Measurements from ENCODE around the gene CYYR1.
"Not testable (repeated sequence)": the region's sequence is repeated elsewhere in the genome, so short reads cannot be mapped to it uniquely, and the experiment has no call there.

Gene CYYR1

DNA sequence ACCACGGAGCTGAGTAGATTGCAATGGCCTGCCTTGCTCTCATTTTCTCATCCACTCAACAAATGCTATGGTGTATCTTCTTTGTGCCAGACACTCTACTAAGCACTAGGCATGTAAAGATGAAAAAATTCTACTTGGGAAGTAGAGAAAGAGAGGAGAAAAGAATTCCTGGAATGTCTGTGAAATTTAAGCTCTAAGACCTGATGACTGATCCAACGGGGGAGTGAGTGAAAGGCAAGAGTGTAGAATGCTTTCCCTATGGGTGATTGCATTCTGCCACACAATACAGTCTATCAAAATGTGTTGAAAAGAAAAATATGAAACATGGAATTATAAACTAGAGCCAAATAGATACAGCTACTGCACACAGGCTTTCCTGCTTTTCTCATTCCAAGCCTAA lies 82.3 kb downstream of the CYYR1 start:
- no peak overlapping the region for H3K4me3 Mint-ChIP-seq
- no peak overlapping the region for H3K27ac Mint-ChIP-seq
- ATAC-seq (no peak), DNase-seq (no peak)
- no peaks in the 10 kb centered on the region for H3K27me3 Mint-ChIP-seq
- no peaks in the 10 kb centered on the region for H3K36me3 Mint-ChIP-seq (ENCODE audit: low read depth)
- no peaks in the 10 kb centered on the region for H3K9me3 Mint-ChIP-seq
- H3K4me1 Mint-ChIP-seq = no peaks in the 10 kb centered on the region

DNA sequence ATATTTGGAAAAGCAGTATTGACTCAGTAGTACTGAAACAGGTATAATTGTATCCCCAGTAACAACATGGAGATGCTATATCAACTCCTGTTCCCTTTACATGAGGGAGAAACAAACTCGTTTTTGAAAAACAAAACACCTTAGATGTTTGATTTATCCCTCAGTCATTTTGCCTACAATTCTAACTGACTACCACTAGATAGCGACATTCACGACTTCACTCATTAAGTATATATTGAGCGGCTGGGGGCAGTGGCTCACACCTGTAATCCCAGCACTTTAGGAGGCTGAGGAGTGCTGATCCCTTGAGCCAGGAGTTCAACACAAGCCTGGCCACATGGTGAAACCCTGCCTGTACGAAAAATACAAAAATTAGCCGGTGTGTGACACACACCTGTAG lies 83.3 kb downstream of the CYYR1 start:
- H3K36me3 Mint-ChIP-seq (ENCODE audit: low read depth) = no peaks in the 10 kb centered on the region
- H3K27me3 Mint-ChIP-seq = peaks cover 3% of the 10 kb centered on the region
- ATAC-seq (no peak), DNase-seq (no peak)
- H3K4me3 Mint-ChIP-seq = no peak overlapping the region
- H3K27ac Mint-ChIP-seq = no peak overlapping the region
- no peaks in the 10 kb centered on the region for H3K9me3 Mint-ChIP-seq
- no peaks in the 10 kb centered on the region for H3K4me1 Mint-ChIP-seq

DNA sequence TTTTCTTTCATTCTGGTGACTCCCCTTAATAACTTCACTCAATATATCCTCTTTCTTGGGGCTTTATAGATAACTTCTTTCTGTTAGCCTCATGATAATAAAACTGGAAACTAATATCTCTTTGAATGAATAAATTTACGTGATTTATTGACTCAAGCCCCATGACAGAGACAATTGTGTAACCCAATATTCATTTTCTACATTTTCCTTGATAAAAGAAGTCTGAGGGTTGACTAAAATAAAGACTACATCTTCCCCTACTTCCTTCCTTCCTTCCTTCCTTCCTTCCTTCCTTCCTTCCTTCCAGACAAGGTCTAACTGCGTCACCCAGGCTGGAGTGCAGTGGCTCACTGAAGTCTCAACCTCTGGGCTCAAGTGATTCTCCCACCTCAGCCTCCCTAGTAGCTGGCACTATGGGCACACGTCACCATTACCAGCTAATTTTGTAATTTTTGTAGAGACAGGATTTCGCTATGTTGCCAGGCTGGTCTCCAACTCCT lies 85.1 kb downstream of the CYYR1 start:
- no peaks in the 10 kb centered on the region for H3K9me3 Mint-ChIP-seq
- H3K36me3 Mint-ChIP-seq (ENCODE audit: low read depth) = no peaks in the 10 kb centered on the region
- peaks cover 3% of the 10 kb centered on the region for H3K27me3 Mint-ChIP-seq
- H3K4me1 Mint-ChIP-seq = no peaks in the 10 kb centered on the region
- no peak for DNase-seq
- H3K27ac Mint-ChIP-seq = no peak overlapping the region
- no peak overlapping the region for H3K4me3 Mint-ChIP-seq
- no peak for ATAC-seq

DNA sequence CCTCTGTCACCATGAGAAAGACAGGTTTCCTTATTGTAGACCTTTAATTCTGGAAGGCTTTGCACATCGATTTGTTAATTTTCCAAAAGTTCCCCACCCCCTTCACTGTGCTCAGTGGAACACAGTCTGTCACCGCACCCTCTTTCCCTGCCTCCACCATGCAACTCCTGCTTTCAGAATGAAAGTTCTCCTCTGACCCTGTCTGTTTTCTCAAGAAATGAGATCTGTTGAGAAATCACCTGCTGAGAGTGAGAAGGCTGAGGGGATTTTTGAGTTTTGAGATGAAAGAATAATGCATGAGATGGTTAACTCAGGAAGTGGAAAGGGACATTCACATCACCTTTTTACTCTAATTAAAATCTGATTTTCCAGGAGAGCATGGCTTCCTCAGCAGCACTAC lies 99.6 kb downstream of the CYYR1 start:
- no peak for DNase-seq
- Mint-ChIP-seq H3K4me1 (peaks cover 2% of the 10 kb centered on the region), H3K4me3 (no peak overlapping the region), H3K27me3 (no peaks in the 10 kb centered on the region), H3K9me3 (peaks cover 4% of the 10 kb centered on the region), H3K36me3 (ENCODE audit: low read depth) (no peaks in the 10 kb centered on the region), H3K27ac (no peak overlapping the region)
- peak; percentile 7 for ATAC-seq

DNA sequence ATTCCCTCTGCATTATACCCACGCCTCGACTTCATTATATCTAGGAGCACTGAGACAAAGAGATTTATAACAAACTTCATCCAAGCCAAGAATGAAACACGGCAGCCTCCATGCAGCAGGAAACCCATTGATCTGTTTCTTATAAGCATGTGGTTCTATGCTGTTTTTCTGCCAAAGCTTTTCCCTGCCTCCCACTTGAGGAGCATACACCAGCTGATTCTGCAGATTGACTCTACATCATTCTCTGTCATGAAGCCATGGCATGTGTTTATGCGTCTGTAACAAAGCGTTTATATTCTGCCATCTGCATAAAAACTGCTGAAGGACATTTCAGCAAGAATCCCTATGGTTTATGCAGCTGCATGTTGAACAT lies 102.0 kb downstream of the CYYR1 start:
- peaks cover 2% of the 10 kb centered on the region for H3K4me1 Mint-ChIP-seq
- H3K4me3 Mint-ChIP-seq = no peak overlapping the region
- peaks cover 4% of the 10 kb centered on the region for H3K9me3 Mint-ChIP-seq
- H3K36me3 Mint-ChIP-seq (ENCODE audit: low read depth) = no peaks in the 10 kb centered on the region
- H3K27ac Mint-ChIP-seq = no peak overlapping the region
- H3K27me3 Mint-ChIP-seq = no peaks in the 10 kb centered on the region
- ATAC-seq (no peak), DNase-seq (no peak)

DNA sequence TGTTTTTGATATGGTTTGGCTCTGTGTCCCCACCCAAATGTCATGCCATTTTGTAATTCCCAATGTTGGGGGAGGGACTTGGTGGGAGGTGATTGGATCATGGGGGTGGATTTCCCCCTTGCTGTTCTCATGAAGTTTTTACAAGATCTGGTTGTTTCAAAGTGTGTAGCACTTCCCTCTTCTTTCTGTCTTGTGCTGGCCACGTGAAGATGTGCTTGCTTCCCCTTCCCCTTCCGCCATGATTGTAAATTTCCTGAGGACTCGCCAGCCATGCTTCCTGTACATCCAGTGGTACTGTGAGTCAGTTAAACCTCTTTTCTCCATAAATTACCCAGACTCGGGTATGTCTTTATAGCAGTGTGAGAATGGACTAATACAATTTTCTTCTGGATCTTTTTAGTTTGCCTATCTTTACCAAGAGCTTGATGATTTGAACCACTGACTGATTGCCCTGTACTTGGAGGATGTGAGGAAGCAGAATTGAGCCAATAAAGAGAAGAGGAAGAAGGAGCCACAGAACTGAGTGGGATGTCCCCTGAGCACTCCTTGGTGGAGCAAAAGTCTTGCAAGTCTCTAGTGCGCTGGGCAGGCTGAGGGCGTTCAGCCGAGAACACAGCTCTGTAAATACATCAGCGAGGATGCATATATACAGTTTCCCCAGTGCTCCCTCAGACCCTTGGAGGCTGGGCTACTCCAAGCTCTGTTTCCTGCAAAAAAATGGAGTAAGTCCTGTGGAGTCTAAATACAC lies 102.6 kb downstream of the CYYR1 start:
- Mint-ChIP-seq H3K36me3 (ENCODE audit: low read depth) (no peaks in the 10 kb centered on the region), H3K9me3 (peaks cover 4% of the 10 kb centered on the region), H3K27me3 (no peaks in the 10 kb centered on the region), H3K4me1 (peaks cover 2% of the 10 kb centered on the region), H3K4me3 (no peak overlapping the region), H3K27ac (no peak overlapping the region)
- no peak for DNase-seq
- no peak for ATAC-seq

DNA sequence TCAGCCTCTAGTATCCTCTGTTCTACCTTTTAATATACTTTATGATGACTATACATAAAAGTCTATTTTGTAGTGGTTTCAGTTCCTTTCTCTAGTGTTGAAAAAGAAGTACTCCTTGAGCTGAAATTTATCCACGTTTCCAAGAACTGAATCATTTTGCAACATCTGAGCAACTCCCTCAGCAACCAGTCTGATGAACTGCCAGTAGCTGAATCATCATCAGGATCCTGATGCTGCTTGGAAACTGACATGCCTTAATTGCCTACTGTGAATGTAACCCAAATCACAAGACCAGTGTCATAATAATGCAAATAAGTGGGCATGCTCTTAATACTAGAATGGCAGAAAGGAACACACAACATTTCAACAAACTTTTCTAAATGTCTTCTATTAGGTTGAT lies 103.3 kb downstream of the CYYR1 start:
- no peaks in the 10 kb centered on the region for H3K27me3 Mint-ChIP-seq
- DNase-seq = no peak
- H3K36me3 Mint-ChIP-seq (ENCODE audit: low read depth) = no peaks in the 10 kb centered on the region
- peaks cover 2% of the 10 kb centered on the region for H3K4me1 Mint-ChIP-seq
- no peak for ATAC-seq
- no peak overlapping the region for H3K4me3 Mint-ChIP-seq
- peaks cover 4% of the 10 kb centered on the region for H3K9me3 Mint-ChIP-seq
- no peak overlapping the region for H3K27ac Mint-ChIP-seq

DNA sequence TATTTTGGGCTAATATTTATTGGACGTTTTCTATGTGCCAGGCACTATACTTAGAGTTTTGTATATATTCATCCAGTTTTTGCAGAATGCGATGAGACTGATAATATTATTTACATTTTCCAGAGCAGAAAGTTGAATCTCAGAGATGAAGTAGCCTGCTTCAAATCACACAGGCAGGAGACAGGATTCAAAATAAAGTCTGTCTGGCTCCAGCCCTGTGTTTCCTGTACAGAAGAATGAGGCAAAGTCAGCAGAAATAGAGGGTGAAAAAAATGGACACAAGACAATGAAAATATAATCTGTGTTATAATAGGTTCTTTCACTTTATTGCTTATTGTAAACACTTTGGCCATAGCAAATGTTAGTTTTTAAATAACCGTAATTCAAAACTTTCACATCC lies 107.2 kb downstream of the CYYR1 start:
- Mint-ChIP-seq H3K9me3 (peaks cover 9% of the 10 kb centered on the region), H3K4me1 (no peaks in the 10 kb centered on the region), H3K27ac (no peak overlapping the region), H3K27me3 (no peaks in the 10 kb centered on the region), H3K4me3 (no peak overlapping the region), H3K36me3 (ENCODE audit: low read depth) (no peaks in the 10 kb centered on the region)
- ATAC-seq (no peak), DNase-seq (no peak)

DNA sequence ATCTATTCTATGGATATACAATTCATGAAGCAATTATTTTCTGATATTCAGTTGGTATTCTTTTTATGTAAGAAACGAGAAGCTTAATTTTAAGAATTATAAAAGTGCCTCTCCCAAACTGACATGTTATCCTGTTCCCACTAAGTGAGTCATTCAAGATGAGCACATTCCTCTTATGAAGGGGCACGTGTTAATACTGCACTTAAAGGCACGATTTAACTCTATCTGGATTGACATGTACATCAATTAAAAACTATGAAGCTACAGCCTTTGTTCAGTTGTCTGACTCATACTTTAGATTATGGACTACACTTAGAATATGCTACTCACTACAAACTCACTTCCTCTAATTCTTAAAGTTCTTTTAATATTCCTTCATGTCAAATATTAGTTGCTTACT lies 111.6 kb downstream of the CYYR1 start:
- no peak overlapping the region for H3K4me3 Mint-ChIP-seq
- H3K4me1 Mint-ChIP-seq = no peaks in the 10 kb centered on the region
- ATAC-seq (no peak), DNase-seq (no peak)
- H3K27ac Mint-ChIP-seq = no peak overlapping the region
- peaks cover 6% of the 10 kb centered on the region for H3K9me3 Mint-ChIP-seq
- no peaks in the 10 kb centered on the region for H3K36me3 Mint-ChIP-seq (ENCODE audit: low read depth)
- peaks cover 1% of the 10 kb centered on the region for H3K27me3 Mint-ChIP-seq

DNA sequence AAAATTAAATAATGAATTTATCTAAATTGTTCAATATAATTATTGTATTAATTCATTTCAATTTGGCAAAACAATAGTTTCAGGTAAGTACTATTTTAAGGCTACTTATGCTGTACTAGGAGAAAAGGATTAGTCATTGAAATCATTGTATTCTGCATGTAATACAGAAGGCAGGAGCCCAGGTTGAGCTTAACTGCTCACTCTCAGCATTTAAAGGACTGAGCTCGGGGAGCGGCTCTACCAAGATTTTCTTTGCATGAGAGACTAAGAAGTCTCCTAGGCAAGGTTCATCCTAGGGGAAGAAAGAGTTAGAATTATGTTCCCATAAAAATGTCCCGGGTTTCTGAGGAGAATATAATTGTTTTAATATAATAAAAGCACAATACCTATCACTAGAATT lies 112.5 kb downstream of the CYYR1 start:
- ATAC-seq (no peak), DNase-seq (no peak)
- H3K27me3 Mint-ChIP-seq = peaks cover 1% of the 10 kb centered on the region
- no peaks in the 10 kb centered on the region for H3K4me1 Mint-ChIP-seq
- H3K36me3 Mint-ChIP-seq (ENCODE audit: low read depth) = no peaks in the 10 kb centered on the region
- H3K9me3 Mint-ChIP-seq = peaks cover 6% of the 10 kb centered on the region
- H3K4me3 Mint-ChIP-seq = no peak overlapping the region
- no peak overlapping the region for H3K27ac Mint-ChIP-seq

DNA sequence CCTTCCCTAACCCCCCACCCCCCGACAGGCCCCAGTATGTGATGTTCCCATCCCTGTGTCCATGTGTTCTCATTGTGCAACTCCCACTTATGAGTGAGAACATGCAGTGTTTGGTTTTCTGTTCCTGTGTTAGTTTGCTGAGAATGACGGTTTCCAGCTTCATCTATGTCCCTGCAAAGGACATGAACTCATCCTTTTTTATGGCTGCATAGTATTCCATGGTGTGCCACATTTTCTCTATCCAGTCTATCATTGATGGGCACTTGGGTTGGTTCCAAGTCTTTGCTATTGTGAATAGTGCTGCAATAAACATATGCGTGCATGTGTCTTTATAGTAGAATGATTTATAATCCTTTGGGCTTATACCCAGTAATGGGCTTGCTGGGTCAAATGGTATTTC lies 114.2 kb downstream of the CYYR1 start:
- not testable (repeated sequence) for H3K4me3 Mint-ChIP-seq; H3K27me3 Mint-ChIP-seq; H3K36me3 Mint-ChIP-seq (ENCODE audit: low read depth); H3K27ac Mint-ChIP-seq; ATAC-seq; DNase-seq; H3K4me1 Mint-ChIP-seq; H3K9me3 Mint-ChIP-seq

DNA sequence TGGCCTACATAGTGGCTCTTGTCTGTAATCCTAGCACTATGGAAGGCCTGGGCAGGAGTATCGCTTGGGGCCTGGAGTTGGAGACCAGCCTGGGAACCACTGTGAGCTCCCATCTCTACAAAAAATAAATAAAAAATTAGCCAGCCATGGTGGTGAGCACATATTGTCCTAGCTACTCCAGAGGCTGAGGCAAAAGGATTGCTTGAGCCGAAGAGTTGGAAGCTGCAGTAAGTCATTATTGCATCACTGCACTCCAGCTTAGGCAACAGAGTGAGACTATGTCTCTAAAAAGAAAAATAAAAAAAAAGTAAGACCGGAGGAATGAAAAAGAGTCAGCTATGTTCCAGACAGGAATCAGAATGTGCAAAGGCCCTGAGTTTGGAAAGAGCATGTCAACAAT lies 115.3 kb downstream of the CYYR1 start:
- H3K9me3 Mint-ChIP-seq = peaks cover 6% of the 10 kb centered on the region
- no peak overlapping the region for H3K27ac Mint-ChIP-seq
- peaks cover 1% of the 10 kb centered on the region for H3K27me3 Mint-ChIP-seq
- H3K4me1 Mint-ChIP-seq = no peaks in the 10 kb centered on the region
- H3K36me3 Mint-ChIP-seq (ENCODE audit: low read depth) = no peaks in the 10 kb centered on the region
- H3K4me3 Mint-ChIP-seq = no peak overlapping the region
- ATAC-seq (no peak), DNase-seq (no peak)

DNA sequence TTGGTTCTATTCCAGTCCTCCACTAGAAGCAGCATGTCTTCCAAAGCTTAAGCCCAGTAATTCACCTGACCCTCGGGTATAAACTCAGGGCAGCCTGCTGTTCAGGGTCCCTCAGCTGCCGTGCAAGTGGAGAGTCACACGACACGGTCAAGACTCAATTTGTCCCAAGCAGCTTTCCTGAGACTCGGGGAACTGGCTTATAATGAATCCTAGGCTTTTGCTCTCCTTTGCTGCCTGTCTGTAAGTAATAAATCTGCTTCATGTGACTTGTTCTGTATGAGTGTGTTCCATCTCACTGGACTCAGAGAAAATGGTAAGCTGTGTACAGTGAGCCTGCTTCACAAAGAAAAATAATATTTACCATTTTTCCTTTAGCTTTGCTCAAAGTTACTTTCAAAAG lies 119.8 kb downstream of the CYYR1 start:
- Mint-ChIP-seq H3K4me1 (no peaks in the 10 kb centered on the region), H3K4me3 (no peak overlapping the region), H3K27ac (no peak overlapping the region), H3K27me3 (no peaks in the 10 kb centered on the region), H3K36me3 (ENCODE audit: low read depth) (no peaks in the 10 kb centered on the region), H3K9me3 (no peaks in the 10 kb centered on the region)
- DNase-seq (no peak), ATAC-seq (no peak)

DNA sequence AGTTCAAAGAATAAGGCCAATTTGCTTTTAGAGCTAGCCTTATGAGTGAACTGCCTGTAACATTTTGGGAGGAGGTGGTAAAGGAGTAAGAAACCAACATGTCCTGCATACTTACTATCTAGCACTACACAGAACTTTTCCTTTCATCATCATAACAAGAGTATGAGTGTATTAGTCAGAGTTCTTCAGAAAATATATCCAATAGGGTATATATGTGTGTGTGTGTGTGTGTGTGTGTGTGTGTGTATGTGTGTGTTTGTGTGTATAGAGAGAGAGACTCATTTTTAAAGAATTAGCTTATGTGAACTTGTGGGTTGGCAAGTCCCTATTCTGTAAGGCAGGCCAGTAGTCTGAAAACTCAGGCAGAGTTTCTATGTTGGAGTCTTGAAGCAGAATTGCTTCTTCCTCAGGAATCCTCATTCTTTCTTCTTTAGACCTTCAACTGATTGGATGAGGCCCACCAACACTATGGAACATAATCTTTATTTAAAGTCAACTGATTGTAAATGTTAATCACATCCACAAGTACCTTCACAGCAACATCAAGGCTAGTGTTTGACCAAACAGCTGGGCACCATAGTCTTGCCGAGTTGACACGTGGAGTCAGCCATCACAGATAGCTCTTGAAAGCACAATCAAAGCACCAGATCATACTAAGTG lies 121.9 kb downstream of the CYYR1 start:
- no peak for DNase-seq
- Mint-ChIP-seq H3K4me3 (no peak overlapping the region), H3K27me3 (no peaks in the 10 kb centered on the region), H3K4me1 (no peaks in the 10 kb centered on the region), H3K36me3 (ENCODE audit: low read depth) (no peaks in the 10 kb centered on the region), H3K27ac (no peak overlapping the region), H3K9me3 (no peaks in the 10 kb centered on the region)
- no peak for ATAC-seq

DNA sequence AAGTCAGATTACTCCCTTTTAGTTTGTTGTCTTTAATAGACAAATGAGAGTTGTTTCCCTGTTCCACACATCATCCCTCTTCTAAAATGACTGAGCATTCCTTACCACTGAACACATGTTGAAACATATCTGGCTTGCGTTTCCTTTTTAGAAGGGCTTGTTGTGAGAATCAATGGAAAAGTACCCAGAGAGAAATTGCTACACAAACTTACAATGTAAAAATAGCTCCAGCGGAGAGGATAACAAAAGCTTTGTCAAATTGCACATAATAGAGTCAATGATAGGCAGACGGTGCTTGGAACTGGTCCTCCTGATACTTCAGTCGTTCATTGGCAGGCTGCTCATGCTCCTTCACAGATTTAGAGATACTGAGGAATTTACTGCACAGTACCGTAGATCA lies 123.9 kb downstream of the CYYR1 start:
- no peak for ATAC-seq
- no peak for DNase-seq
- H3K4me3 Mint-ChIP-seq = no peak overlapping the region
- H3K36me3 Mint-ChIP-seq (ENCODE audit: low read depth) = no peaks in the 10 kb centered on the region
- no peaks in the 10 kb centered on the region for H3K4me1 Mint-ChIP-seq
- H3K9me3 Mint-ChIP-seq = no peaks in the 10 kb centered on the region
- no peaks in the 10 kb centered on the region for H3K27me3 Mint-ChIP-seq
- H3K27ac Mint-ChIP-seq = no peak overlapping the region

Measured in activated naive CD8-positive, alpha-beta T cell treated with anti-CD3 and anti-CD28 coated beads, Interleukin-2, amount 50 U/mL, for 24 hours (primary cell).